Daoy (cell line): ENCODE results near the gene CDK19. TPM values are rescaled to one million over a fixed set of nuclear protein-coding genes. Genes with fewer than 3 reads are reported as not detected.
"Not testable (repeated sequence)": the region's sequence is repeated elsewhere in the genome, so short reads cannot be mapped to it uniquely, and the experiment has no call there.

Experiments
- DNase-seq: peaks from one replicate; pipeline ENCODE4 v3.0.0-alpha.2; 2015; ENCODE audit warnings: low read depth
- total RNA-seq: library from RNA; depleted of rRNA; stranded (reverse); fragments of >200 nt; shearing (Covaris generic); gene quantifications from 2 replicates; pipeline ENCODE4 v1.2.3, GENCODE V29; 2014; rRNA removed

Gene CDK19
- total RNA-seq, 1 experiment from 2014 or later, result 10.2 TPM

DNA sequence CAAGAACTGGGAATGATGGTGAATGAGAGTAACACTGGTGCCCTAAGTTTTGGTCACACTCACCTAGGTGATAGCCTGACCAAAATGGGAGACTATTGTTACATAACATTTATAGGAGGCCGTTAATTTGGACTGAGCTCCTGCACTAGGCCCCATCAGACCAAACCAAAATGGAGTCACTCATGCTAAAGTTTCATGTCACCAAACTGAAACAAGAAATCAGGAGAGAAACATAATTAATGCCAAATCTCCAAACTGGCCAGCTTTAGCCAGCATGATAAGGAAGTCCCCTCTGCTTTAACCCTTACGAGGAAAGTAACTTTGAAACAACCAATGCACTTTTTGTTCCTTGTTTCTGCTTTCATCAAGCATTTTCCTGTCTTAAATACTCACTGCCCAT lies 227.9 kb downstream of the CDK19 start:
- DNase-seq, result no peak

DNA sequence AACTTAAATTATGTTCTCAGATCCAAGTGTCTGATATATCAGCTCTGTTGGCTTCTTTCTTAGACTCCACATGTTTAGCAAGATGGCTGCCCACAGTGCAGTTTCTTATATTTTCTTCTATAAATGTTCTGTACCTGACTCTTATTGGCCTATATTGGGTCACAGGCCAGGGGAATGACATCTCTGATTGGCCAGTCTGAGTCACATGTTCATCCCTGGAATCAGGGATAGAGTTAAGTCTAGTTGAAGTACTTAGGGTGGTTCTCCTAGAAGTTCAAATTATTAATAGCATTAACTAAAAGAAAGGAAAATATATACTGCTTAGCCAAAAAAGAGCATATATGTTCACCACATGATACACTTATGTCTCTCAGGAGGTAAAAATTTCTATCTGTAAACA lies 233.6 kb downstream of the CDK19 start:
- DNase-seq, result no peak

GRCh38 chr6:110577596-110578167 lies 237.6 kb downstream of the CDK19 start:
- not testable (repeated sequence) for DNase-seq

GRCh38 chr6:110575925-110576463 lies 239.3 kb downstream of the CDK19 start:
- DNase-seq, result no peak

DNA sequence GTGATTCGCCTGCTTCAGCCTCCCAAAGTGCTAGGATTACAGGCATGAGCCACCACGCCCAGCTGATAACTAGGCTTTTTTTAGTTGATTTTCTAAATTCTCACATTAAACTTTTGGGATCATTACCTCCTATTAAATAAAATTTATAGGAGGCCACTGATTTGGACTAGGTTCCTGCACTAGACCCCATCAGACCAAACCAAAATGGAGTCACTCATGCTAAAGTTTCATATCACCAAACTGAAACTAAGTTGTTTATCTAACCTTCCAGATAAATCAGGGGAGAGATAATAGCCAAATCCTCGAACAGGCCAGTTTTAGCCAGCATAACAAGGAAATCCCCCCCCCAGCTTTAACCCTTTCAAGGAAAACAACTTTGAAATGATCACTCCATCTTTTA lies 240.5 kb downstream of the CDK19 start:
- DNase-seq, result no peak

GRCh38 chr6:110573537-110573936 lies 241.7 kb downstream of the CDK19 start:
- no peak for DNase-seq

- DNase-seq, result no peak
These were observed 242.1 kb downstream of the CDK19 start for GRCh38 chr6:110573136-110573535.

GRCh38 chr6:110567957-110568696 lies 247.1 kb downstream of the CDK19 start:
- no peak for DNase-seq

DNA sequence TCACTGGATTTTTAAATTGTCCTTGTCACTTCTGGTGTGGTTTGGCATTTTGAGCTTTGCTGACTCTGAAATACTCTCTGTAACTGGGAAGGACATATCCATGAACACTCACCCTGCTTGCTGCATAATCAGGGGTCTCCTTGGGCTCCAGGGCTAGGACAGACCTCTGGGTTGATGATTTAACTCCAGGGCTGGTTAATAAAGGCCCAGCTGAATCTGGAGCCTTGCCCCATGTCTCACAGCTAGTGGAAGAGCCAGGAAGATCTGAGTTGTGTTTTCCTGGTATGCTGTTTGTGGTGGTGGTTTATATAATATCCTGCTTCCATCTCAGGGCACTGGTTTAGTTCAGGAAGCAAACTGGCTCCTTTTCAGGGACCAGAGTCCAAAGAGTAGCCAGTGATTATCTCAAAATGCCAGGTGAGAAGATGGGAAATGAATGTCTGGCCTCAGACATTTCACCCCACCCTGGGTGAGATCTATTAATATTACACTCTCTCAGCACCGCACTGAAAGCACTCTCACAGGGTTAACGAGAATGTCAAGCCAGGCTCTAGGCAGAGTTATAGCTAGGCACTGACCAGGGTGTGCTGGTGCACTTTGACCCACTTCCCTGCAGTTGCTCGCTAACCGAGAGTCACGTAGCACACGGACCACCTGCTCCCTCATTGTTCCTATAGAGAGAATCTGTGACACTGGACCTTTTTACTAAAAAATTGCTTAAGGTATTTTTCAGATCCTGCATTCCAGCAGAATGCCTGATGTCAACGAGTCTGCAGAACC lies 248.7 kb downstream of the CDK19 start:
- DNase-seq, result no peak

DNA sequence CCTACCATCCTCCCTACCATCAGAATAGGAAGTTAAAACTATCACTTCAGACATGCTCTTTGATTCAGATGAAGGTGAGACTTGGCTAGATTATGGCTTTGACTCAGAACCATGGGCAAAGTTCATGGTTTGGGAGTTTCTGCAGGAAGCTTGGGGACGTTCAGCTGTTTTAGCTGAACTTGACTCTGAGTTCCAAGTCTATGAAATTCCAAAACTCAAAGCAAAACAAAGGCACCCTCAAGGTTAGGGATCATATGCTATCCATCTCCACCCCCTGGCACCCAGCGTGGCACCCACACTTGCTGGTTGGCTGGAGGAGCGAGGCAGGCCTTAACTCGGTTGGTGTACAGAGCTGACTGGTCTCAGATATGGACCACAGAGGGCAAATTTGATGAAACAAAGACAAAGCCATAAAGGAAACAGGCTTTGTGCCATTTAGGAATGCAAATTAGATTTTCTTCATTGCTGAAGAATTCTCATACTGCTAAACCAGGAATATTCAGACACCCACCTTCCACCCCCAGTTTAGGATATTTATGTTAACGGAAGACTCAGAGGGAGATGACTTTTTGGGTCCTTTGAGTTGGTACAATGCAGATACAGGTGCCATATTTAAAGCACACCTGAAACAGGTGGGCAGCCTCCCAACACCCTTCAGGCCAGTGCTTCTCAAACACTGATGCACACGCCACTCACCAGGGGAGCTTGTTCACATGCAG lies 250.4 kb downstream of the CDK19 start:
- DNase-seq, result no peak

- DNase-seq, result no peak
These were observed 251.6 kb downstream of the CDK19 start for GRCh38 chr6:110563711-110564110.

GRCh38 chr6:110562316-110562915 lies 252.9 kb downstream of the CDK19 start:
- no peak for DNase-seq

DNA sequence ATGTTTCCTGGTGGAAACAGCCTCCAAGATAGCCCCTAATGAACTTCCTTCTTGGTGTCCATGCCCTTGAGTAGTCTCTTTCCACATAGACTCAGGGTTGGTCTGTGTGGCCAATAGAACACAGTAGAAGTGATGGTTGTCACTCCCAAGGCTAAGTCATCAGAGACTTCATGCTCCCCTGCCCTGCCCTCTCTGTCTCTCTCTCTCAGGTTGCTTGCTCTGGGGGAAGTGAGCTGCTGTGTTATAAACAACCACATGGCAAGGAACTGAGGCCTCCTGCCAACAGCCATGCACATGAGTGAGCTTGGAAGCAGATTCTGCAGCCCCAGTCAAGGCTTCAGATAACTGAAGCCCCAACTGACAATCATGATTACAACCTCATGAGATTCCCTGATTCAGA lies 253.6 kb downstream of the CDK19 start:
- DNase-seq, result no peak

DNA sequence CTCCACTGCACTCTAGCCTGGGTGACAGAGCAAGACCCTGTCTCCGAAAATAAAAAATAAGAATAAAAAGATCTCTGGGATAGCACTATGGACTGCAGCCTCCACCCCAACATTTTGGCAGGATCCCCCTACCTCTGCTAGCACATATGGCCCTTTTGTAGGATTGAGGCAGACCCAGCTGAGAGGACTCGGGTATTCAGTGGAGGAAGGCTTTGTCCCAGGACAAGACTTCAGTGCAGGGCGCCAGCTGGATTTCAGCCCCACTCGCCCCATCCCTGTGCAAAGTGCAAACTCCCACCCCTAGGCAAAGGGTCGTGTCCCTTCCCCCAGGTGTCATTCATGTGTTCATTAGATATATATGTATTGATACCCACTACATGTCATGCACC lies 254.3 kb downstream of the CDK19 start:
- DNase-seq, result no peak

DNA sequence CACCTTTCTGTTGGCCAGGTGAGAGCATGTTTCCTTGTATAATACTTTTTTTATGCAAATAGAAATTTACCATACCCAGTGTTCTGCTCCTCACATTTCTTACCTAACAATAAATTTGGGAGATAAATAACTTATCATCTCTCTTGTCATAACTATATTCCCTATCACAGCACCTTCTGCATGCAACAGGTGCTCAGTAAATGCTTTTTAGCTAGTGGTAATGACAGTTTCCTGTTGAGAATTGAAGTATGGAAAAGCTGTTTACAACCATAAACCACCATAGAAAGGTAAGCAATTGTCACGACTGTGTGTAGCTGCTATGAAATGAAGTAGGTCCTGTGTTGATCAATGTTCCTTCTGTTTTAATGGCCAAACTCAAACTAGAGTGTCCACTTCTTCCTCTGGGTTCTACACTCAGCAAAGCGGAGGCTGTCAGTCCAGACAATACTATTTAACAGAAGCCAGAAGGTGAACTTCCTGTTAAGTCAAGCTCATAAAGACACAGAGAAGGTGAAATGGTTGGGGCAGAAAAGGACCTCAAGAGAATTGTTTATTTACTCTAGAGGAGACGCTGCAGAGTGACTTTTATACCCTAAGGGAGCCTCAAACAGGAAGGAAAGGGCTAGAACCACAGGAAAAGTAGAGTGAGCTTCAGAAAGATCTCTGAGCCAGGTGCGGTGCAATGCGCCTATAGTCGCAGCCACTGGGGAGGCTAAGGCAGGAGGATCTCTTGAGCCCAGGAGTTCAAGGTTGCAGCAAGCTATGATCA lies 254.8 kb downstream of the CDK19 start:
- DNase-seq, result no peak

Other genes with a start within 250 kb of the CDK19 start
- gene AMD1, start 59.3 kb upstream of the CDK19 start, total RNA-seq, result 110 and 133 TPM in 2 replicates
- gene GTF3C6, start 143.2 kb upstream of the CDK19 start, total RNA-seq, result 167 and 170 TPM in 2 replicates
- 149 and 196 TPM in 2 replicates for gene RPF2, start 166.6 kb upstream of the CDK19 start, total RNA-seq